Stimulated activated CD8-positive, alpha-beta memory T cell treated with anti-CD3 and anti-CD28 coated beads, Interleukin-2, amount 100 ng/mL, for 48 hours (primary cell): ENCODE results near the gene THAP11.

ENCODE experiments used
- DNase-seq, 2 donors: peaks; one replicate each; pipeline ENCODE4 v3.0.0-alpha.2; 2020; ENCODE audit warnings: low read depth in 2 of 2

The THAP11 gene

GRCh38 chr16:67883872-67884261 is 41.7 kb downstream of the THAP11 start:
- peak; percentile 56 to 63 for DNase-seq

- no peak for DNase-seq
Measured at GRCh38 chr16:67884684-67885083, 42.6 kb downstream of the THAP11 start, which contains the start of gene NRN1L. Gene NRN1L (plus strand): TSS chr16:67884885. CDS start chr16:67884904, 19 bp downstream.

GRCh38 chr16:67885545-67885944 is 43.4 kb downstream of the THAP11 start:
- no peak for DNase-seq

- no peak for DNase-seq
Measured at GRCh38 chr16:67885976-67886375, 43.9 kb downstream of the THAP11 start.

- no peak for DNase-seq
Measured at GRCh38 chr16:67886387-67886786, 44.3 kb downstream of the THAP11 start.

GRCh38 chr16:67888331-67888730 is 46.2 kb downstream of the THAP11 start:
- DNase-seq = no peak

GRCh38 chr16:67892375-67892774 is 50.3 kb downstream of the THAP11 start:
- no peak for DNase-seq

- DNase-seq = peak; percentile 90 to 95
Measured at GRCh38 chr16:67892899-67893742, 51.0 kb downstream of the THAP11 start, which contains the start of gene PSKH1. Gene PSKH1 (plus strand): TSS chr16:67893254. CDS start chr16:67908750, 15,496 bp downstream.
